Left ventricle myocardium superior (tissue), 1 donor: ENCODE measurements around the gene XIST. TPM values are rescaled to one million over a fixed set of nuclear protein-coding genes. Genes with fewer than 3 reads are reported as not detected.
"Not testable (repeated sequence)": the region's sequence is repeated elsewhere in the genome, so short reads cannot be mapped to it uniquely, and the experiment has no call there.

Experiments used
- ATAC-seq: fragments of 200-7000 bp; cut with Tn5 transposase; one replicate; pipeline ENCODE4 v1.9.1; 2020; ENCODE audit warnings: mild to moderate bottlenecking, moderate library complexity
- DNase-seq: peaks from one replicate; pipeline ENCODE4 v3.0.0-alpha.2; 2020
- intact Hi-C: fragments of 100-400 bp; cut with micrococcal nuclease; formaldehyde crosslinking; loops from one replicate; pipeline ENCODE4 v1.11.0; 2022
- total RNA-seq: library from RNA; stranded (reverse); fragmentation: NEBNext Ultra II Directional; extraction: Animal tissue kit (Norgen Biotek cat#: 25700); gene quantifications from one replicate; pipeline ENCODE4 v1.2.1, GENCODE V29; 2021
- donor health status: DM: no; HTN: yes; CAD: no; lungs with severe emphysema.

The XIST gene
- total RNA-seq, 1 donor from 2014 or later, result 0.57 TPM

DNA sequence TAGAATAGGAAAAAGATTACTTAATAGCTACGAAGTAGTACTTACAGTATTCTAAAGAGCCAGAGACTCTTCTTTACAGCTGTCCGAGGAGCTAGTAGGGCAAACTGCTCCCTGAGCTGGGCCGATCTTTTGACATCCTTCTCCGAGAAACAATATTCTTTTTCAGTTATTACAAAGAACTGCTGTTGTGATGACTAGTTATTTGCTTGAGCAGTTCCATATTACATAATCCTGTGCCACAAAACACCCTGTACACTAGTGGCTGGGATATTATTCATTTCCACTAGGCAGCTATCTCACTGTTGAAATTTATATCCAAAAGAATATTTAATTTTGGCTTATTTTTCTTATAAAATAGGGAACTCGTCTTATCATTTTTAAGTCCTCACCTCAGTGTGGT lies 11.2 kb downstream of the XIST start:
- DNase-seq (no peak), ATAC-seq (no peak)
- intact Hi-C loops, result no loop called here

DNA sequence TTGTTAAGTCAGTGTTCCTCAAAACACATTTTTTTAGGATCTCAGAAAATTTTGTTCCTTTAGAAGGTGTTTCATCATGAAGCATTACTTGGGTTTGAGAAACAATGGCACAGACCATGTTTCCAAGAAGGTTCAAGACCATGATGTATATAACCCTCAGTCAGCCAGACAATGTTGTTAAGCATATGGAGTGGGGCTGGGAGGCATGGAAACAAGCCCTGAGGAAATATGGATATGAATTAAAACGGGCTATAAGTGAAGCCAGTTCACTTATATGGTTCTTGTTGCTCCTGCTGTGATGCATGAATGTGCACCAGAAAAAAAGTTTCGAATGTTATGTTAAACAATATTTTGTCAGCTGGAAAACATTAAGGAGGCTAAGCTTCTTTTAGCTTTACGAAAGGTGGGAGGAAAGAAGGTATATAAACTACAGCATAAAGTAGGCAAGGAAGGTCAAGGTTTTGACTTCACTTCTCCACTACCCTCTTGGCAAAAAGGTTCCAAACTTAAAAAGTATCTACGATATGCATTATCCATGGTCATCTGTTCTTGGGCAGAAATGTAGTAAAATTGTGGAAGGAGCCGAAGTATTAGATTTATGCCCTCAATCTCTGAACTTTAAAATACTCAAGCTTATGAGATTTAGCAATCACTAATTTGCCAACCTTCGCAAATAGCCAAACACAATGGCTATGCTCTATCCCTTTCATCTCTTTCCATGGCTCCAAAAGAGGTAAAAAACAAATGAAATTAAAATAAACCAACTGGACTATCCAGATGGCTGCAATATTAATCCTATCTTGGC lies 12.2 kb downstream of the XIST start:
- intact Hi-C loops, result no loop called here
- no peak for DNase-seq
- ATAC-seq, result no peak

DNA sequence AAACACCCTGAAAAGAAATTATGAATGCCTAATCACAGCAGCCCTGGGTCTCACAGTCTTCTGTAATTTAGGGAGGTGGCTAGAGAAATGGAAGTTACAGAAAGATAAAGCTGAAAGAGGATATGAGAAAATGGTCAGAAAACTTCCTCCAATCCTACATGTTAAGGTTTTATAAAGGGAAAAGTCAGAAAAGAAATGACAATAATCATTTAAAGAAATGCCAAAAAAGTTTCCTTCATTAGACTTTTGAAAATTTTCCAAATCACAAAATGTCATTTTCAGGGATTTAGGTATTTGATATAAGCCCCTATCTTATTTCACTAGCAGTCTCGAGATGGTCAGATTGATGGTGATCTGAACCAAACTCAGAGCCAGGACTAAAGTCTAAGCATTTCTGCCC lies 13.4 kb downstream of the XIST start:
- no peak for ATAC-seq
- intact Hi-C loops, result no loop called here
- no peak for DNase-seq

DNA sequence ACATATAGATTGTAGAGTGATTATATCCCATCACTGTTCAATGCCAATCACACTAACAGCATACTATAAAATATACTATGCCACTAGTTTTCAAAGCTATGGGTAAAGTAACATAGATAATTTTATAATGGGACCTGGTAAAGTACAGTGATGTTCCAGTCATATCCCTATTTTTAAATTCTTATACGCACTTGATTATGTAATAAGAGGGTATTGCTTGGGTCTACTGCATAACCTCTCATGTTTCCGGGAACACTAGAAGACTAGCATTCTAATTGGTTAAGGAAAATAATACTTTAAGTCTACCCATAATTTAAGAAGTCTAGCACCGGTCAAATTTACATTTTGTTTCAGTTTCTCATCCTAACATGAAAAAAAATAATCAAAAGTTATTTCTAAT lies 14.4 kb downstream of the XIST start:
- intact Hi-C loops, result no loop called here
- DNase-seq (no peak), ATAC-seq (no peak)

DNA sequence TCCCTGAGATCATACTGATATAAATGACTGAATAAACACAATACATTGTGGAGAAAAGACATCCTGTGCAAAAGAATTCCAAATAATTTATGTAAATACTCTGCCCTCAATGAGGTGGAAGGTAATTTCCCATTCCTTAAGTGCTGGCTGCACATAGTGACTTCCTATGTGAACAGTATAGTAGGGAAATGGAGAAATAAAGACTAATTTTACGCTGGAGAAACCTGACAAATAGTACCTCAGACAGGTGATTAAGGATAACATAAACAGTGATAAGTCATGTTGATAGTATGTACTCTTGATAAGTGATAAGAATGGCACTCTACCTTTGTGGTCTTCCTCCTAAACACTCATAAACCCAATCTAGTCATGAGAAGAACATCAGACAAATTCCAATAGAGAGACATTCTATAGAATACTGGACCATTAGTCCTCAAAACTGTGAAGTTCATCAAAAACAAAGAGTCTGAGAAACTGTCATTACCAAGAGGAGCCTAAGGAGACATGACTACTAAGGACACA lies 15.5 kb downstream of the XIST start:
- no peak for DNase-seq
- intact Hi-C loops, result no loop called here
- ATAC-seq, result no peak

DNA sequence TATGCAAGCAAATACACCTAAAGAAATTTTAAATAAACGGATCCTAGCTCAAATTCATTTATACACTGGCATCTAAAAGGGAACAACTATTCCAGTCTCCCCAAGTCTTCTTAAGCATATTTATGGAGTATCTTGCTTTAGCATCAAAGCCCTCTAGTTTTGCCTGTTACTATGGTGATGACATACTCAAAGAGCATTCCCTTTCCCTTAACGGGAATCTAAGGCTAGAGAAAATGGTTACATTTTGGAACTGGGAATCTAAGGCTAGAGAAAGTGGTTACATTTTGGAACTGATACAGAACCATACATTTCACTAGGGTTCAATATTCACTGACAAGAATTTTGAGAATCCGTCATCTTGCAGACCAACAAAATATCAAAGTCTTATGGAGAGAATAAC lies 18.3 kb downstream of the XIST start:
- no peak for ATAC-seq
- no peak for DNase-seq
- intact Hi-C loops, result no loop called here

DNA sequence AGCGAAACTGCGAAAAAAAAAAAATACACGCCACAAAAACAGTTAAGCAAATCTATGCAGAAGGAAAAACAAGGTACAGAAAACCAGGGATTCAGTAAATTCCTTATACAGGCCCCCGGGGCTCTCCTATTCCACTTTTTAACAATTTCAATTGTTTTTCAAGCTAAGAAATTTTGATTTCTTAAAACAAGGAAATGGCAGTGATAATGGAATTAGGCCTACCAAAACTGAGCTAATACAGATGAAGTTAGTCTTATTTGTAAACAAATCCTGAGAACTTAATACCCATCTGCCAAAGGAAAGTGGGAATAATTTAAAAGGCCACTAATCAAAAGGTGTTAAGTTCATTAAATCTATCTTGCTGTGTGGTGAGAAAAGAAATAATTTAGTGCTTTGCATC lies 20.2 kb downstream of the XIST start:
- ATAC-seq (no peak), DNase-seq (no peak)
- intact Hi-C loops, result no loop called here

DNA sequence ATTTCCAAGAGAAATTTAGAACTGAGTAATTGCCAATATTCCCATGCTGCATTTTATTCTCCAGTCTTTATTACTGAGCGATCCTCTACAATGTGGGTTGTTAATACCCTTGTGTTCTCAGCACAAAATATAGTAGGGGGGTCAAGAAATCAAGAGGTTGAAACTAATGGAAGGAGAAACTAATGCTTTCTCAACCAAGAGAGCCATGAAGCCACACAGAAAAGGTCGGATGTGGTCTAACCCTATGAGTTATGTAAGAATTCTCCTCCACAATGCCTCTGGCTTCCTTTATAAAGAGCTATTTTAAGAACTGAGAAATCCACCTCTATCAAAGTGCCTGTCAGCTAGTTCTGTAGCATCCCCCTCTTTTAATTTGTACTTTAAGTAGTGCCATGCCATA lies 21.0 kb downstream of the XIST start:
- ATAC-seq (no peak), DNase-seq (no peak)
- intact Hi-C loops, result no loop called here

DNA sequence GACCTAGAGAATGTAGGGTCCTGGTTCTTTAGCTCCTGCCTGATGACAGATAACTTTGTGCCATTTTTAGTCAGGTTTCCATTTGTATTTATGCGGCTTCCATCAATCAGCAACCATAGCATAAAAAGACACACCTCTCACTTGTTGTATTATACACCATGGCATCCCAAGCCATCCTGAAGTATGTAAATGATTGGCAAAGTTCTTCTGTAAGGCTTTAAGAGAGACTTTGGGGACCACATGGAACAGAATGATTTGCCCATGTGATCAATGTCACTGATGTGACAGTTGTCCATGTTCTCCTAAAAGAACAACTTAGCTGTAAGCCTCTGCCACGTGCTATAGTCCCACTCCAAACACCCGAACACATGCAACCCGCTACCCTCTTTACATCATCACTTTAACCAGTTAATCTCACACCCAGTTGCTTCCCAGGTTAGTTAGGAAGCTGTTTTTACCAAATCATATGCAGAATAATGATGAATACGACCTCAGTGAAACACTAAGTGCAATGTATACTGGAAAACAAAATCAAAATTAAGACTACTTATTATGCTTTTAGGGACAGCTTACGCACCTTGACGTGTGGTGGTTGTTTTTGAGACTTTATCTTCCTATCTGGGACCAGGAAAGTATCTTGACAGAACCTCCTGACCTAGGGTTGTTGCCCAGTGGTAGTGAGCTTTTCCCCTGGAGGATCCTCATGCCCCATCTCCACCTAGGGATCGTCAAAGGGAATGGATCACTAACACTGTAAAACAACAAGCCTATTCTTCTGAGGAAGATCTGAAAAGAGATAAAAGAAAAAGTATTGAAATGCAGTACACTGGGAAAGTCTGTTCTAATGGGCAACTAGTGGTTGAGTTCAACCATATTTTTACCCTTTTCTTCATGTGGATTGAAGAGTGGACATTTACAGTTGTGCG lies 21.8 kb downstream of the XIST start:
- no peak for ATAC-seq
- DNase-seq, result no peak
- intact Hi-C loops, result no loop called here

DNA sequence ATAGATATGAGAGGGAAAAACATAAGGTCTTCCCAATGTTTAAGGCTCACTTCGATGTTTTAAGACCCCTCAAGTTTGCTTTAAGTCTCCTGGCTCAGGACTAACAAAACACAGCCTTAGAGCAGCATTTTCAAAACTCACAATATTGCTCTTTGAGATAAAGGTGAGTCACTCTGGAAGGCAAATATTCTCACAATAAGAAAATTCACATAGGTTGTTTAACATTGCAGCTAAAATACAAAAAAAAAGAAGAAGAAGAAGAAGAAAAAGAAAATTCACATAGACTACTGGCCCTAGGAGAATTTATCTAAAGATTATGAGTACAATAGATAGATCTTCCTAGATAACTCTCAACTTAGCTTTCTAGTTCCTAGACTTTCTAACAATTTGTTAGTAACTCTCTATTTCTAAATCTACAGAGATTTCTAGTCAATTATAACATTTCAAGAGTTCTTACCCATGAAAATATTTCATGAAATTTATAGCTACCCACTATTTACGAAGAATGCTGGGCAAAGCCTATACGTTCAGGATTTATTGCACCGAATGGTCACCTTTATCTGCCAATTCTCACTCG lies 22.5 kb downstream of the XIST start:
- intact Hi-C loops, result no loop called here

DNA sequence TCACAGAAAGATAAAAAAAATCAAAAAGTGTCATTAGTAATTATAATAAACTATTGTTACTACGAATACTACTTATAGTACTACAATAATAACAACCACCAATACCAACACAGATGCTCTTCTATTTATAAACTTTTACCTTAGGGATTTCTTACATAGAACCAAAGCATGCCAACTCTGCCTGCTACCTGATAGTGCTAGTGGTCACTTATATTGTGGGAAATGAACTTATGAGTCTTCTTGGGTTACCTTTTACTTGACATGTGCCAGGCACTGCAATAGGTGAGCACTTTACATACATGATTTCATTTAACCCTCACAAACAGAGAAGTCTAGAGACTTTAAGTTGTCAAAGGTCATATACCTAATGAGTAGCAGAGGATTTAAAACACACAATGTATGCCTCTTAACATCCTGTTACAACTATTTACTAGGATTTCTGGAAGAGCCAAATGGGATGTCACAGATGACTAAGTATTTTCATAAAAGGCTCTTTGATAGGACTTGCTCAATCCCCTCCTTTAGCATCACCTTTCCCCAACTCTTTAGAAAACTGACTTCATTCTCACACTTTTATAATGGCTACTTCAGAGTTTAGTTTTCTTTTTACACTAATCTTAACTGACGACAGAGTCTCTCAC lies 24.3 kb downstream of the XIST start:
- intact Hi-C loops, result no loop called here
- no peak for ATAC-seq
- DNase-seq, result no peak

More for the DNA sequence above, 22.5 kb downstream of the XIST start:
- no peak for DNase-seq
- ATAC-seq, result no peak

DNA sequence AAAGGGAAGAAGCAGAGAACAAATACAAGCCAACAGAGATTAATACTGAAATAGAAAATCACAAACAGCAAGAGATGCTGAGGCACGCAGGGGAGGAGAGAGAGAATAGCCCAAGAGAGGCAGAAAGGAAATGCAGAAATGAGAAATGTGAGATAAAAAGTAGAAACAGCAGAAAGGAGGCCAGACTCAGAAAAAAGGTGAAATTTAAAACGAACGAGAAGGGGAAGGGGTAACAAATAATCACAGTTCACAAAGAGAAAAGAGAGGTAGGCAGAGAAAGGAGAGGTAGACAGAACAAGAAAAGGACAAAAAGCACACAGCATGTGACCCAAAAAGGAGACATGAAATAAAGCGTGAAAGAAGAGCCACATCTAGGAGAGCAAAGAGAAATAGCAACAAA lies 25.1 kb downstream of the XIST start:
- ATAC-seq (no peak), DNase-seq (no peak)
- intact Hi-C loops, result no loop called here

DNA sequence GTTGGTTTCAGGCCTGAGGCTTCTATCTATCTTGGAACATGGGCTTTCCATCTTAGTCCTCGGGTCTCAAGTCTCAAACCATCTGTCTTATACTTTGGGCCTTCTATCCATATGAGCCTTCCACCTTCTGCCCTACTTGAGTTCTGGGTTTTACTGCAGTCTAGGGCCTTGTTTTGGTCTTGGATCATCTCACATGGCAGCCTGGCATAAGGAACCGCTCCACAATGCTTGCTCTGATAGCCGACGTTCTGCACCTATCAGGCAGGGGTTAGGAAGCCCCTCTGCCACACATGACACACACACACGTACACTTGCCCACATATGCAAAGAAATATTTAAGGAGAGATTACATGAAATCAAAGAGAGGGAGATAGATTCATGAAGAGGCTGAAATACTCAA lies 25.5 kb downstream of the XIST start:
- intact Hi-C loops, result no loop called here
- no peak for ATAC-seq
- no peak for DNase-seq

DNA sequence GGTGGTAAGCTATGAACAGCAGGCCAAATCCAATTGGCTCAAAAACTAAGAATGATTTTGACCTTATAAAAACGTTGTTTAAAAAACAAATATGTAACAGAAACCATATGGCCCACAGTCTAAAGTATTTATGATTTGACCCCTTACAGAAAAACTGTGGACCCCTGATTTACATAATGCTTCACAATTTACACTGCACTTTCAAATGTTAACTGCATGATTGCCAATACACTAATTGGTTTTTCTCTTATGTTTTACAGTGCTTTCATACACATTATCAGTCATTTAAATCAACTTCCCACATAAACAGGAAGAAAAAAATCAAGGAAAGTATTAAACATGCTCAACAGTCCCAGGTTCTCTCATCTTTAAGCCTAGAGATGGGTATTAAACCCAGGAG lies 26.9 kb downstream of the XIST start:
- intact Hi-C loops, result no loop called here
- DNase-seq (no peak), ATAC-seq (no peak)

DNA sequence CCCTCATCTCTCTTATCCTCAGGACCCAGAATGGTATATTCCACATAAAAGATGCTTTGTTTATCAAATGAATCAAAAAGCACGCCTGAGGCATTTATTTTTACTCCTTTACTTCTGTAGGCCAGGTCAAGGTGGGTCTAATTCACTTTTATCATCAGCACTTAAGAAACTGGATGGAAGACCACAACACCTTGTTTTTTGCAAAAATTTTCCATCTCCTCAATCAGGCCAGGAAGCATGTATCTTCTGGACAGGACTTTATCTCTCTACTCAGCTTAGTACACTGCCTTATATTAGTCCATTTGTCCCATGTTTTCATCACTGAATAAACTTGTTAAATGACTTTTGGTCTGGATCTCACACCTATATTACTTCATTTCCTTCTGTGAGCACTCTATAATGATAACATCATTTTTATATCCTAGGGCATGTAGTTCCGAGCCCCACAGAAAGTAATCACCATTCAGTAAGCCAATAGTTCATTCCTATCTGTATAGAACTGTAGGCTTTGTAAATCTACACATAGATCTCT lies 29.0 kb downstream of the XIST start:
- intact Hi-C loops, result no loop called here
- DNase-seq (no peak), ATAC-seq (no peak)

DNA sequence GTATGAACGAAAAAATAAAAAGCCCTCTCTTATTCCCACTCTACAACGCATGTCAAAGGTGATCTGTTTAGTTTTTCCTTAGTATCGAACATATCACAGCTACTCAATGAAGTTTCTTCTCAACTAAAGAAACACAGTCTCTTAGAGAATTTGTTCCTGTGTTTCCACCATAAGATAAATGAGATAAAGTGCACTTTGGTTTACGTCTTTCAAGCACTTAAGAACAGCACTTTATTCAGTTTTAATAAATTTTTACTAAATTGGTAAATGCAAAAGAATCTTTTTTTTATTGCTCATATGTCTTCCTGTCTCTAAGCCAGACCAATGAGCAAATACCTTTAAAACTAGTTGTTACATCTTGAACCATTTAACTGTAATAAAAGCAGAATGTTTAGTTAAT lies 29.7 kb downstream of the XIST start:
- intact Hi-C loops, result no loop called here
- no peak for ATAC-seq
- no peak for DNase-seq

DNA sequence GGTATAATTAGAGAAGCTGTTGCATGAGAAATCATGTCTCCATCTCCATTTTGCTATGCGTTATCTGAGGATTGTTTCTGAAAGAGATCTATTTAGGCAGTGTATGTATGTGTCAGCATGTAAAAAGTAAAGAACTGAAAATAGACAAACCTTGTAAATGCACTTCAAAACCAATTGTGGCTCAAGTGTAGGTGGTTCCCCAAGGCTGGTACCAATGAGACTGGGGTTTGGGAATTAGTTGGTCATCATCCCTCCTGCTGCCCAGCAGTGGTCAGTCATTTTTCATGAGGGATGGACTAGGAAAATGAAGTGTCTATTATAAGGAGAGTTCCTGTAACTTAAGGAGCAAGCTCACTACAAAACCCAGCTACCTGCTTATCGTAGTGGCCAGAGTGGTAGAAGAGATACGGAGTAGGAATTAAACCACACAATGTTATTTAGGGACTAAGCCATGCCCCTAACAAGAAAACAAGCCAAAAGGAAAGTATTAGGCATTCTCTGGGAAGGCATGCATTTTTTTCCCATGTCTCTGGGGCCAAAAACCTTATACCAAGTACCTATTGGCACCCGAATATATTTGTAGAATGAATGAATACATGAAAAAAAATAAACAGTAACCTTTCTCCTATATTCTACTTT lies 30.5 kb downstream of the XIST start:
- DNase-seq (no peak), ATAC-seq (no peak)
- intact Hi-C loops, result no loop called here

DNA sequence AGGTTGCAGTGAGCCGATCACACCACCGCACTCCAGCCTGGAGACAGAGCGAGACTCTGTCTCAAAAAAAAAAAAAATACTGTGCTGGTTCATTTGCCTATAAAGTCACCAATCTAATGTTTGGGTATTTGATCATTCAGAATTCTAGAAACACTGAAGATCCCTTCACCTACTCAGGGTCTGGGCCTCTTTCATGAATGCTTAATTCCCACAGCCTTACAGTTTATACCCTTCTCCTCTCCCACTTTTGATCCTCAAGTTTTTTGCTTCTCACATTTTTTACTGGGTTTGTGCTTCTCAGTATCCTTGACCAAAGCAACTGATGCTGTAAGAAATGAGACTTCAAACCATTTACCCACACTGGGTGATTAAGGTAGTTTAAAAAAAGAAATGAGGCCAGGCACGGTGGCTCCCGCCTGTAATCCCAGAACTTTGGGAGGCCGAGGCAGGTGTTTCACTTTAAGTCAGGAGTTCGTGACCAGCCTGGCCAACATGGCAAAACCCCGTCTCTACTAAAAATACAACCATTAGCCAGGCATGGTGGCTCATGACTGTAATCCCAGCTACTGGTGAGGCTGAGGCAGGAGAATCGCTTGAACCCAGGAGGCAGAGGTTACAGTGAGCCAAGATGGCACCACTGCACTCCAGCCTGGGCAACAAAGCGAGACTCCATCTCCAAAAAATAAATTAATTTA lies 32.5 kb downstream of the XIST start:
- ATAC-seq, intact Hi-C loops, DNase-seq: not testable (repeated sequence)
